Ovary (tissue), 9 donors: Measurements from ENCODE around the gene PDX1. TPM values are rescaled to one million over a fixed set of nuclear protein-coding genes. Genes with fewer than 3 reads are reported as not detected.

Source experiments
- DNase-seq, 5 donors: peaks; one replicate each; pipeline ENCODE4 v3.0.0-alpha.2; 2019 to 2020
- H3K27ac ChIP-seq, 2 donors: fragments of 200-600 bp; one replicate each; pipeline versions ENCODE4 v1.5.1 to v1.8.0; 2019 to 2022
- H3K27me3 ChIP-seq: fragments of 200-600 bp; one replicate; pipeline ENCODE4 v1.8.0; 2022
- H3K36me3 ChIP-seq: fragments of 200-600 bp; sonication (generic); one replicate; pipeline ENCODE4 v1.5.1; 2019
- H3K4me1 ChIP-seq: one replicate; pipeline ENCODE4 v1.8.1; 2013; ENCODE audit warnings: mild to moderate bottlenecking, moderate library complexity; ENCODE audit not compliant: insufficient read depth
- H3K4me3 ChIP-seq: fragments of 200-600 bp; sonication (generic); one replicate; pipeline ENCODE4 v1.5.1; 2017
- H3K9me3 ChIP-seq, 2 donors: fragments of 200-600 bp in 1 of 2; sonication (generic) in 1 of 2; one replicate each; pipeline versions ENCODE4 v1.5.1 to v1.8.1; 2013 to 2019; ENCODE audit warnings: mild to moderate bottlenecking in 1 of 2, moderate library complexity in 1 of 2
- CTCF ChIP-seq, 3 donors: fragments of 450-650 bp in 2 of 3; fragments of 200-600 bp in 1 of 3; IDR thresholded peaks; one replicate each; pipeline versions ENCODE4 v1.5.1 to v1.8.0; 2016 to 2022; ENCODE audit warnings: antibody characterized with exemption in 3 of 3, mild to moderate bottlenecking in 1 of 3
- EP300 ChIP-seq: sonication (generic); formaldehyde crosslinking; IDR thresholded peaks from one replicate; pipeline ENCODE4 v1.6.1; 2017; ENCODE audit warnings: antibody characterized with exemption
- POLR2A ChIP-seq: fragments of 450-650 bp; IDR thresholded peaks from one replicate; pipeline ENCODE4 v1.6.1; 2017; ENCODE audit warnings: antibody characterized with exemption, mild to moderate bottlenecking, moderate library complexity
- WGBS, 3 donors: extraction: QIAGEN DNeasy Blood & Tissue Kit in 1 of 3; methylation state at CpG; one replicate each; pipeline versions ENCODE4 v1.1.5 to v1.1.7; 2013 to 2017; 5-methylcytosine and 5-hydroxymethylcytosine counted together
- intact Hi-C, 4 donors: fragments of 100-400 bp; cut with DNase I; formaldehyde crosslinking; loops; one replicate each; pipeline versions ENCODE4 v1.11.0 to v1.15.1; 2022 to 2023
- polyA plus RNA-seq, 2 donors: library from polyadenylated mRNA; stranded (reverse); fragments of 200-250 nt in 1 of 2; fragments of 350-450 nt in 1 of 2; fragmentation: Illumina TruSeq in 1 of 2; extraction: RNeasy Lipid Tissue Mini Kit (QIAGEN cat#74804) in 1 of 2; gene quantifications; one replicate each; pipeline ENCODE4 v1.2.3, GENCODE V29; 2013 to 2014
- small RNA-seq: library from RNA; depleted of rRNA; stranded (forward); fragments of <200 nt; gene quantifications from one replicate; pipeline ENCODE3, GENCODE V24; 2016
- total RNA-seq, 7 donors: library from RNA; depleted of rRNA in 2 of 7; stranded (reverse); fragments of >200 nt in 2 of 7; fragmentation: NEBNext Ultra II Directional in 3 of 7; extraction: Animal tissue kit (Norgen Biotek cat#: 25700) in 3 of 7; gene quantifications; one replicate each; pipeline versions ENCODE4 v1.1.0 to v1.2.4, GENCODE V29; 2016 to 2023
- donor health status: DM: no; HTN: no; CAD: no; lungs with moderate emphysema.
- donor health status: DM: no; HTN: no; CAD: no.
- donor health status: Bipolar disorder and iron deficiency.
- donor health status: DM: yes; HTN: yes; CAD: no.
- donor health status: DM: no; HTN: no; CAD: no.
- donor health status: DM: yes; HTN: yes; CAD: no.

Gene PDX1
- total and polyA plus RNA-seq, 9 donors, result not detected

GRCh38 chr13:27971776-27972477 is 52.1 kb downstream of the PDX1 start:
- TF ChIP-seq POLR2A (no peak), EP300 (no peak), CTCF (IDR thresholded peaks at IDR 0.05) (no peak)
- DNase-seq, result no peak
- Histone ChIP-seq H3K27ac (no peak overlapping the region), H3K27me3 (no peaks in the 10 kb centered on the region), H3K36me3 (no peaks in the 10 kb centered on the region), H3K4me3 (no peak overlapping the region), H3K4me1 (no peaks in the 10 kb centered on the region), H3K9me3 (no peaks in the 10 kb centered on the region)
- 46 to 59% (median 52%) methylated on average over 7 of the region's 7 CpGs for WGBS, 3 donors
- intact Hi-C loops, result loop anchor here in 2 of 4 donors (10.0 kb wide), 2 partner anchors 597 to 607 kb away; no protein-coding TSS in a partner anchor

- no peak for TF ChIP-seq EP300
- no peak for TF ChIP-seq POLR2A
- TF ChIP-seq CTCF (IDR thresholded peaks at IDR 0.05), result no peak
- Histone ChIP-seq H3K4me1 (no peaks in the 10 kb centered on the region), H3K27me3 (no peaks in the 10 kb centered on the region), H3K9me3 (no peaks in the 10 kb centered on the region), H3K27ac (no peak overlapping the region), H3K4me3 (no peak overlapping the region), H3K36me3 (no peaks in the 10 kb centered on the region)
- 49 to 59% (median 57%) methylated on average over 2 of the region's 2 CpGs for WGBS, 3 donors
- intact Hi-C loops, result loop anchor here in 2 of 4 donors (10.0 kb wide), 2 partner anchors 598 to 608 kb away; no protein-coding TSS in a partner anchor
- DNase-seq, result no peak
These were observed 52.6 kb downstream of the PDX1 start for GRCh38 chr13:27972478-27972820.

- no peak overlapping the region for H3K4me3 ChIP-seq
- H3K27me3 ChIP-seq, result no peaks in the 10 kb centered on the region
- no peak overlapping the region for H3K27ac ChIP-seq
- H3K4me1 ChIP-seq, result no peaks in the 10 kb centered on the region
- no peaks in the 10 kb centered on the region for H3K36me3 ChIP-seq
- H3K9me3 ChIP-seq, result no peaks in the 10 kb centered on the region
- TF ChIP-seq EP300, result no peak
- TF ChIP-seq CTCF (IDR thresholded peaks at IDR 0.05), result no peak
- no peak for TF ChIP-seq POLR2A
- no peak for DNase-seq
- intact Hi-C loops, result loop anchor here in 2 of 4 donors (10.0 kb wide), 2 partner anchors 598 to 608 kb away; no protein-coding TSS in a partner anchor
- 18 to 29% (median 27%) methylated on average over 5 of the region's 5 CpGs for WGBS, 3 donors
These were observed 53.5 kb downstream of the PDX1 start for GRCh38 chr13:27973291-27973690.

- WGBS, 3 donors, result 14 to 22% (median 20%) methylated on average over 7 of the region's 7 CpGs
- intact Hi-C loops, result loop anchor here in 2 of 4 donors (10.0 kb wide), 2 partner anchors 599 to 609 kb away; no protein-coding TSS in a partner anchor
- no peaks in the 10 kb centered on the region for H3K36me3 ChIP-seq
- H3K27me3 ChIP-seq, result no peaks in the 10 kb centered on the region
- H3K27ac ChIP-seq, result no peak overlapping the region
- H3K9me3 ChIP-seq, result no peaks in the 10 kb centered on the region
- H3K4me3 ChIP-seq, result no peak overlapping the region
- TF ChIP-seq POLR2A, result no peak
- TF ChIP-seq CTCF (IDR thresholded peaks at IDR 0.05), result no peak
- TF ChIP-seq EP300, result no peak
- H3K4me1 ChIP-seq, result no peaks in the 10 kb centered on the region
- no peak for DNase-seq
These were observed 54.3 kb downstream of the PDX1 start for GRCh38 chr13:27973961-27974662.

Small RNAs within 50 kb of the gene (small RNA-seq; reads per million reads assigned to genes)
- not detected for gene ATP5F1EP2

Other genes with a start within 250 kb of the PDX1 start
- gene GSX1, start 127.5 kb upstream of the PDX1 start, total RNA-seq, result not detected
- not detected for gene GSX1, start 127.5 kb upstream of the PDX1 start, polyA plus RNA-seq
- gene CDX2, start 49.3 kb downstream of the PDX1 start, total RNA-seq, result under 1 TPM in 2 of 7 donors, not detected in 5; 0.12 to 0.26 TPM
- gene CDX2, start 49.3 kb downstream of the PDX1 start, polyA plus RNA-seq, result under 1 TPM in 1 of 2 donors, not detected in 1; 0.02 TPM
- gene URAD, start 68.7 kb downstream of the PDX1 start, total RNA-seq, result not detected
- not detected for gene URAD, start 68.7 kb downstream of the PDX1 start, polyA plus RNA-seq
- under 1 TPM in 6 of 7 donors, not detected in 1; 0.08 to 0.35 (median 0.15) TPM for gene FLT3, start 180.6 kb downstream of the PDX1 start, total RNA-seq
- under 1 TPM; 0.10 to 0.97 TPM for gene FLT3, start 180.6 kb downstream of the PDX1 start, polyA plus RNA-seq
- gene PAN3, start 218.5 kb downstream of the PDX1 start, total RNA-seq, result 10 to 100 TPM; 33.8 to 40.7 (median 36.7) TPM
- gene PAN3, start 218.5 kb downstream of the PDX1 start, polyA plus RNA-seq, result 10 to 100 TPM; 13.2 to 16.5 TPM